ENCODE data around the gene OR2A1.
"Not testable (repeated sequence)": the region's sequence is repeated elsewhere in the genome, so short reads cannot be mapped to it uniquely, and the experiment has no call there.

Gene OR2A1

GRCh38 chr7:144330044-144330443 is 17.8 kb downstream of the OR2A1 start:
- DNase-seq: not testable (repeated sequence)

GRCh38 chr7:144331221-144331995 is 19.2 kb downstream of the OR2A1 start:
- DNase-seq: not testable (repeated sequence)

GRCh38 chr7:144331996-144332288 is 19.7 kb downstream of the OR2A1 start:
- not testable (repeated sequence) for DNase-seq

DNA sequence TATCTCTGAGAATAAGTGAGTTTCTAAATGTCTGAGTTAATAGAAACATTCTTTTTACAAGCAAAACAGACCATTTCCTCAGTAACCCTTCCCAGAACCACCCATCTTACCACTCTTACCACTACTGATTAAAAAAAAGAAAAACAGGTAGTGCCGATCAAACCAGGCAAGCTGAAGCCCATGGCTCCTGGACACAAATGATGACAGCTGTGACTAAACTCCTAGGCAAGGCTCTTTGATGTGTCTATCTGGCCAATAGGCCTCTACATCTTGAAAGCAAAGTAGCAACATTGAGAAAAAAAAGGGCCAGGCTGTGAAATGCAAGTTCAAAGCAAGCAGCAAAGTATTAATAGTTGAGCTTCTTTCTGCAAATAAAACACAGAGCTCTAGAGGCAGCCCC is 36.4 kb downstream of the OR2A1 start:
- DNase-seq: not testable (repeated sequence)

- DNase-seq: not testable (repeated sequence)
These were observed 39.4 kb downstream of the OR2A1 start for GRCh38 chr7:144351667-144352066.

GRCh38 chr7:144355176-144355822 is 43.1 kb downstream of the OR2A1 start, which contains the start of gene ARHGEF5:
ARHGEF5 (plus strand) TSS chr7:144355402; CDS start chr7:144362670, 7,268 bp downstream.
- not testable (repeated sequence) for DNase-seq

DNA sequence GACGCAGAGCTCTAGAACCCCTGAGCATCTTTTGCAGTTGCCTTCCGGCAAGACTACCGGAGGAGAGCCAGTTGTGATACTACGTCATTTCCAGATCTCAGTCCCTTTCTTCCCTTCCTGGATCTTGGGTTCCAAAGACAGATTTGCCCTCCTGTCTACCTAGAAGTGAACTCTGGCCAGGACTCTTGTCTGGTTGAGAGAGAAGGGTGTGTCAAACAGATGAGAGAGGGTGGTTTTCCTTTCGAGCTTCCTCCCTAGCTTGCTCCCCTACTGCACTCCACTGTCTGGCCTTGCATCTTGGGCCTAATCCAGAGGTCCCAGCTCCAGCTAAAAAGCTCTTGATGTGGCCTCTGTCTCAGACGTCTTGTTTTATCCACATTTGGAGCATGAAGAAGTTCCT is 44.0 kb downstream of the OR2A1 start:
- DNase-seq: not testable (repeated sequence)

DNA sequence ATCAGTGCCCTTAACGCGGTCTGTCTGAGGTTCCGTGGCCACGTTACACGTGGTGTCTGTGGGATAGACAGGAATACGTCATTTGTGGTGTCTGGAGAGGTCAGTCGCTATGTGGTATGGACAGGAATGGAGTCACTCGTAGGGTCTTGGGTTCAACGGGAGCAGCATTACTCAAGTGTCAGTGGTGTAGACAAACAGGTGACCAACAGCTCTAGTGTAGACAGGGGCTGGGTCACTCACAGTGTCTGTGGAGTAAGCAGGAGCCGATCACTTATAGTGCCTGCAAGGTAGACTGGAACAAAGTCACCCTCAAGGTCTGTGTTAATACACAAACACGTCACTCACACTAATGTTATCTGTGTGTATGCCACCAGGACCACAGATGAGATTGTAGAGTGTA is 44.6 kb downstream of the OR2A1 start:
- DNase-seq: not testable (repeated sequence)

GRCh38 chr7:144362061-144362460 is 49.8 kb downstream of the OR2A1 start:
- DNase-seq: not testable (repeated sequence)

DNA sequence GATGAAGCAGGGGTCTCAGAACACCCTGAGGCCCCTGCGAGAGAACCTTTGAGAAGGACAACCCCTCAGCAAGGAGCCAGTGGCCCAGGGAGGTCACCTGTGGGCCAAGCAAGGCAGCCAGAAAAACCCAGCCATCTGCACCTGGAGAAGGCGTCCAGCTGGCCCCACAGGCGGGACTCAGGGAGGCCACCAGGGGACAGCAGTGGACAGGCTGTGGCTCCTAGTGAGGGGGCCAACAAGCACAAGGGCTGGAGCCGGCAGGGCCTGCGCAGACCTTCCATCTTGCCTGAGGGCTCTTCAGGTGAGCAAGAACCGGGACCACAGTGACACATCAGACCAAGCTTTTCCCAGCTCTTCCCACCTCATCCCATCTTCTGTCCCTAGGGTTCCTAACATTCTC is 53.3 kb downstream of the OR2A1 start:
- not testable (repeated sequence) for DNase-seq

DNA sequence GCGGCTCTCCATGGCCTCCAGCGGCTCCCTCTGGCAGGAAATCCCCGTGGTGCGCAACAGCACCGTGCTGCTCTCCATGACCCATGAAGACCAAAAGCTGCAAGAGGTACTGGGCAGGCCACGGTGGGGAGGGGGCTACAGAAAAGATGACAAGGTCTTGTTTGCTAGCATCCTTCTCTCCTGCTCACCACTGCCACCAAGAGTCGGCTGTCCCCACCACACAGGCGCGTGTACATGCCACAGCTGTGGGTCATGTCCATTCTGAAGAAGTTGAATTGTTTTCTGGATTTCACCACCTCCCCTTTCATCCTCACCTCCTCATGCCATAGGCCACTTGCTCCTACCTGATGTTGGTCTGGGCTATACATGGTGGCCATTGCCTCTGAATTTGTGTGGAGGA is 55.0 kb downstream of the OR2A1 start:
- not testable (repeated sequence) for DNase-seq

DNA sequence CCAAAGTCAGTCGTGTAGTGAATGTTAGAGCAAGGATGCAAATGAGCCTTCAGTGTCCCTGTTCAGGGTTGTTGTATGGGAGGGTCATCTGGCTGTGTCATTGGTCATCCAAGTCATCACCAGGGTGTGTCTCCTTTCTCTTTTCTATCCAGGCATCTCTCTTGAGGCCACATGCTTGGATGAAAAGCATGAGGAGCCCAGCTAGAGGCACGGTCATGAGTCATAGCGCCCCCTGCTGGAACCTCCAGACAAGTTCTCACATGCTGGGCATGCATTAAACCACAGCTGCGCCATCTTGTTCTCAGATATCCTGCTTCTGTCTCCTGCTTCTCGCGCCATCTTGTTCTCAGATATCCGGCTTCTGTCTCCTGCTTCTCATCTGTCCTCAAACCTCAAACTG is 57.0 kb downstream of the OR2A1 start:
- DNase-seq: not testable (repeated sequence)
